Smooth muscle cell (in vitro differentiated cells): ENCODE data around the gene POLR2I. TPM values are rescaled to one million over a fixed set of nuclear protein-coding genes. Genes with fewer than 3 reads are reported as not detected.

Source experiments
- DNase-seq: peaks from one replicate; lab custom pipeline; 2025; ENCODE audit not compliant: unreplicated experiment; lab: John Stamatoyannopoulos, UW
- H2AFZ ChIP-seq: fragments of 200-600 bp; sonication (generic); 2 replicates; pipeline ENCODE4 v1.6.0; 2016; ENCODE audit warnings: antibody characterized with exemption, low read depth, mild to moderate bottlenecking
- H3F3A ChIP-seq: fragments of 200-600 bp; sonication (generic); 2 replicates; pipeline ENCODE4 v1.6.0; 2017; ENCODE audit warnings: antibody characterized with exemption, low read depth
- H3K27ac ChIP-seq: fragments of 200-600 bp; sonication (generic); 2 replicates; pipeline ENCODE4 v1.5.1; 2016; ENCODE audit warnings: low read depth, mild to moderate bottlenecking
- H3K27me3 ChIP-seq: fragments of 200-600 bp; sonication (generic); 2 replicates; pipeline ENCODE4 v1.6.1; 2016; ENCODE audit warnings: low read depth, mild to moderate bottlenecking
- H3K36me3 ChIP-seq: fragments of 200-600 bp; sonication (generic); 2 replicates; pipeline ENCODE4 v1.5.1; 2016; ENCODE audit warnings: low read depth
- H3K4me1 ChIP-seq: fragments of 200-600 bp; sonication (generic); 2 replicates; pipeline ENCODE4 v1.5.1; 2016; ENCODE audit warnings: low read depth
- H3K4me2 ChIP-seq: fragments of 200-600 bp; sonication (generic); 2 replicates; pipeline ENCODE4 v1.6.0; 2016; ENCODE audit warnings: mild to moderate bottlenecking
- H3K4me3 ChIP-seq: fragments of 200-600 bp; sonication (generic); 2 replicates; pipeline ENCODE4 v1.5.1; 2016; ENCODE audit warnings: mild to moderate bottlenecking
- H3K79me2 ChIP-seq: fragments of 200-600 bp; sonication (generic); 2 replicates; pipeline ENCODE4 v1.6.0; 2016; ENCODE audit warnings: low read depth, mild to moderate bottlenecking
- H3K9ac ChIP-seq: fragments of 200-600 bp; sonication (generic); 2 replicates; pipeline ENCODE4 v1.6.0; 2016; ENCODE audit warnings: low read depth
- H3K9me3 ChIP-seq: fragments of 200-600 bp; sonication (generic); replicated peaks from 2 replicates; pipeline ENCODE4 v1.5.1; 2016; ENCODE audit warnings: low read depth
- H4K20me1 ChIP-seq: fragments of 200-600 bp; sonication (generic); 2 replicates; pipeline ENCODE4 v1.6.0; 2016; ENCODE audit warnings: low read depth
- CTCF ChIP-seq: fragments of 200-600 bp; sonication (generic); IDR thresholded peaks from 2 replicates; pipeline ENCODE4 v1.5.1; 2017; ENCODE audit warnings: borderline replicate concordance, mild to moderate bottlenecking, antibody characterized with exemption; ENCODE audit not compliant: insufficient read depth, poor library complexity, severe bottlenecking
- WGBS: methylation state at CpG from one replicate; pipeline ENCODE4 v1.1.7; 2016; ENCODE audit warnings: low lambda C conversion rate; 5-methylcytosine and 5-hydroxymethylcytosine counted together
- polyA plus RNA-seq: library from polyadenylated mRNA; unstranded; fragments of >200 nt; fragmentation: Nextera tagmentation; extraction: Ambion mirVana; gene quantifications from 2 replicates; pipeline ENCODE4 v1.2.1, GENCODE V29; 2016
- total RNA-seq: library from RNA; depleted of rRNA; stranded (reverse); fragments of >200 nt; gene quantifications from 2 replicates; pipeline ENCODE4 v1.2.3, GENCODE V29; 2014

The POLR2I gene
- total and polyA plus RNA-seq, 2 experiments from 2014 or later, result 102 to 132 TPM

- 40% methylated on average over 1 of the region's 1 CpG for WGBS
Observed at GRCh38 chr19:36110487-36111199, 4.0 kb downstream of the POLR2I start, which contains the start of gene OVOL3. Gene OVOL3 (plus strand): TSS chr19:36111143. CDS start chr19:36111203, 60 bp downstream.

DNA sequence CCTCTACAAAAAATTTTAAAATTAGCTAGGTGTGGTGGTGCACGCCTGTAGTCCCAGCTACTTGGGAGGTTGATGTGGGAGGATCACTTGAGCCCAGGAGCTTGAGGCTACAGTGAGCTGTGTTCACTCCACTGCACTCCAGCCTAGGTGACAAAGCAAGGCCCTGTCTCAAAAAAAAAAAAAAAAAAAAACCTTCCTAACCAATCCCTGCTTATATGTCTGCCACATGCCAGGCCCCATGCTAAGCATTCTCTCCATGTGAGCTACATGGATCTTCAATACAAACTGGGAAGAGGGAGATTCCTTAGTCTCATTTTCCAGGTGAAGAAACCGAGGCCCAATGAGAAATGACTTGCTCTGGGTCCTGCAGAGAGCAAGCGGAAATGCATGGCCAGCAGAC is 6.0 kb downstream of the POLR2I start:
- H3K27ac ChIP-seq, result no peak overlapping the region

More at GRCh38 chr19:36110487-36111199, 4.0 kb downstream of the POLR2I start, which contains the start of gene OVOL3:
- Histone ChIP-seq H4K20me1 (no peaks in the 10 kb centered on the region), H3K79me2 (no peaks in the 10 kb centered on the region), H3F3A (no peaks in the 10 kb centered on the region), H2AFZ (no peak within 1 kb of the TSS), H3K27ac (no peak within 1 kb of the TSS), H3K4me1 (no peaks in the 10 kb centered on the region), H3K9me3 (no peaks in the 10 kb centered on the region), H3K4me2 (no peak within 1 kb of the TSS), H3K9ac (no peak within 1 kb of the TSS), H3K4me3 (no peak within 1 kb of the TSS), H3K27me3 (no peaks in the 10 kb centered on the region), H3K36me3 (no peaks in the 10 kb centered on the region)
- TF ChIP-seq CTCF, result no peak
- DNase-seq, result no peak

DNA sequence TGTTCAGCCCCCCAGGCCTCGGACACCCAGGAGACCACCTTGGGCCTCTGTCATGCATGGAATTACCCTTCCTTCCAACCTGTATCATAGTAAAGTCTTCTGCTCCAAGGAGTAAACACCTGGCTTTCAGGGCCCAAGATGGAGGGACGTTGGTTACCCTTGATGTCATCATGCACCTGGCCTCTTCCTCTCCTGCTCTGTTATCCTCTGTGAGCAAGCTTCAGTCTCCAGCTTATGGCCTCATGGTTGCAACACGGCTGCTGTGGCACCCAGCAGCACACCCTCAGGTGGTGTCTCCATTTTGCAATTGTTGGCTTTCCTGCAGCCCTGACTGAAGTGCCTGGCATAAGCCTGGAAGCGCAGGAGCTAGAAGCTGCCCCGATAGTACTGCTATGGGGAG is 7.7 kb downstream of the POLR2I start:
- TF ChIP-seq CTCF, result no peak
- no peaks in the 10 kb centered on the region for H3K36me3 ChIP-seq
- 99% methylated on average over 5 of the region's 5 CpGs for WGBS
- no peak overlapping the region for H3K4me3 ChIP-seq
- H3K9me3 ChIP-seq, result no peaks in the 10 kb centered on the region
- no peak for DNase-seq
- H3K4me2 ChIP-seq, result no peak overlapping the region
- H3K27me3 ChIP-seq, result no peaks in the 10 kb centered on the region
- H3F3A ChIP-seq, result no peaks in the 10 kb centered on the region
- no peak overlapping the region for H3K9ac ChIP-seq
- no peak overlapping the region for H3K27ac ChIP-seq
- no peak overlapping the region for H2AFZ ChIP-seq
- H3K4me1 ChIP-seq, result no peaks in the 10 kb centered on the region
- no peaks in the 10 kb centered on the region for H3K79me2 ChIP-seq
- H4K20me1 ChIP-seq, result no peaks in the 10 kb centered on the region

More for the DNA sequence above, 6.0 kb downstream of the POLR2I start:
- Histone ChIP-seq H3F3A (no peaks in the 10 kb centered on the region), H3K36me3 (no peaks in the 10 kb centered on the region), H4K20me1 (no peaks in the 10 kb centered on the region), H3K79me2 (no peaks in the 10 kb centered on the region), H3K4me1 (no peaks in the 10 kb centered on the region), H3K4me3 (no peak overlapping the region), H3K9me3 (no peaks in the 10 kb centered on the region), H3K4me2 (no peak overlapping the region), H2AFZ (no peak overlapping the region), H3K9ac (no peak overlapping the region), H3K27me3 (no peaks in the 10 kb centered on the region)
- DNase-seq, result no peak
- WGBS, result 95% methylated on average over 3 of the region's 3 CpGs
- TF ChIP-seq CTCF, result no peak

- H3K36me3 ChIP-seq, result no peaks in the 10 kb centered on the region
- H4K20me1 ChIP-seq, result no peaks in the 10 kb centered on the region
- H3K9me3 ChIP-seq, result no peaks in the 10 kb centered on the region
- no peak overlapping the region for H3K4me3 ChIP-seq
- no peak for TF ChIP-seq CTCF
- H3F3A ChIP-seq, result no peaks in the 10 kb centered on the region
- H3K27me3 ChIP-seq, result no peaks in the 10 kb centered on the region
- no peak overlapping the region for H3K27ac ChIP-seq
- no peak overlapping the region for H3K9ac ChIP-seq
- no peaks in the 10 kb centered on the region for H3K4me1 ChIP-seq
- no peak overlapping the region for H2AFZ ChIP-seq
- no peaks in the 10 kb centered on the region for H3K79me2 ChIP-seq
- DNase-seq, result no peak
- WGBS, result 91% methylated on average over 6 of the region's 6 CpGs
- no peak overlapping the region for H3K4me2 ChIP-seq
Observed at GRCh38 chr19:36106441-36106840, 8.2 kb downstream of the POLR2I start.
